NCI-H128 (cell line): Measurements from ENCODE around the gene PSMD4.
A peak's percentile ranks its signal among the peaks of the same experiment; 100 is the strongest.
"Not testable (repeated sequence)": the region's sequence is repeated elsewhere in the genome, so short reads cannot be mapped to it uniquely, and the experiment has no call there.

Source experiments
- DNase-seq: peaks from one replicate; lab custom pipeline; 2025; ENCODE audit not compliant: unreplicated experiment; lab: John Stamatoyannopoulos, UW

Gene PSMD4

GRCh38 chr1:151267760-151268159 is 13.2 kb downstream of the PSMD4 start:
- no peak for DNase-seq

- DNase-seq, result no peak
These were observed 19.5 kb downstream of the PSMD4 start for GRCh38 chr1:151273924-151274466.

GRCh38 chr1:151275341-151275740 is 20.8 kb downstream of the PSMD4 start:
- not testable (repeated sequence) for DNase-seq

GRCh38 chr1:151277249-151277648 is 22.7 kb downstream of the PSMD4 start:
- DNase-seq, result no peak

- peak; percentile 99 for DNase-seq
These were observed 26.9 kb downstream of the PSMD4 start for GRCh38 chr1:151281225-151281968.

GRCh38 chr1:151281969-151282882 is 27.7 kb downstream of the PSMD4 start, which contains the start of gene ZNF687:
Gene ZNF687, plus strand, starts transcription at chr1:151282299. Its CDS starts 3,993 bp downstream, at chr1:151286292.
- peak; percentile 100 for DNase-seq

- DNase-seq, result no peak
These were observed 28.6 kb downstream of the PSMD4 start for GRCh38 chr1:151282883-151283725.

- DNase-seq, result no peak
These were observed 29.6 kb downstream of the PSMD4 start for GRCh38 chr1:151284013-151284577.

GRCh38 chr1:151286619-151287340 is 32.2 kb downstream of the PSMD4 start:
- DNase-seq, result no peak

GRCh38 chr1:151287341-151287699 is 32.8 kb downstream of the PSMD4 start:
- no peak for DNase-seq

- no peak for DNase-seq
These were observed 33.4 kb downstream of the PSMD4 start for GRCh38 chr1:151287767-151288500.

- no peak for DNase-seq
These were observed 34.0 kb downstream of the PSMD4 start for GRCh38 chr1:151288502-151288901.

- DNase-seq, result no peak
These were observed 34.8 kb downstream of the PSMD4 start for GRCh38 chr1:151289080-151289935.

- no peak for DNase-seq
These were observed 35.6 kb downstream of the PSMD4 start for GRCh38 chr1:151289991-151290708.

GRCh38 chr1:151290709-151291303 is 36.3 kb downstream of the PSMD4 start:
- DNase-seq, result no peak

GRCh38 chr1:151292207-151293030 is 37.9 kb downstream of the PSMD4 start:
- no peak for DNase-seq
